ENCODE measurements around the gene STH. TPM values are rescaled to one million over a fixed set of nuclear protein-coding genes. Genes with fewer than 3 reads are reported as not detected.

Gene STH
- total RNA-seq, 1 donor from 2014 or later = not detected

GRCh38 chr17:46023783-46024388 lies 24.8 kb downstream of the STH start:
- H3K36me3 Mint-ChIP-seq = peaks cover 17% of the 10 kb centered on the region
- Histone ChIP-seq H3K4me2 (no peak overlapping the region), H3K9me3 (ENCODE audit: low read depth) (no peaks in the 10 kb centered on the region), H3K4me1 (peaks cover 22% of the 10 kb centered on the region), H3K9ac (no peak overlapping the region), H3F3A (ENCODE audit: low read depth) (peaks cover 4% of the 10 kb centered on the region), H3K79me2 (ENCODE audit: low read depth) (no peaks in the 10 kb centered on the region), H3K27me3 (no peaks in the 10 kb centered on the region), H4K20me1 (ENCODE audit: low read depth) (peaks cover 26% of the 10 kb centered on the region), H3K36me3 (no peaks in the 10 kb centered on the region), H3K27ac (no peak overlapping the region), H3K4me3 (no peak overlapping the region), H2AFZ (replicated peaks) (no peak overlapping the region)
- peak overlapping the region; percentile 92 for H3K27ac Mint-ChIP-seq
- H3K9me3 Mint-ChIP-seq = no peaks in the 10 kb centered on the region
- no peak for DNase-seq (ENCODE audit: low spot score)
- H3K4me3 Mint-ChIP-seq = no peak overlapping the region
- TF ChIP-seq EZH2 (IDR thresholded peaks at IDR 0.05) (no peak), EZH2phosphoT487 (IDR thresholded peaks at IDR 0.05) (no peak), CTCF (IDR thresholded peaks at IDR 0.05) (no peak)
- peaks cover 7% of the 10 kb centered on the region for H3K27me3 Mint-ChIP-seq (ENCODE audit: insufficient read depth, low read depth)
- H3K4me1 Mint-ChIP-seq = peaks cover 24% of the 10 kb centered on the region

- Mint-ChIP-seq H3K9me3 (no peaks in the 10 kb centered on the region), H3K36me3 (peaks cover 19% of the 10 kb centered on the region), H3K4me3 (no peak overlapping the region), H3K27ac (peak overlapping the region; percentile 79), H3K27me3 (ENCODE audit: insufficient read depth, low read depth) (peaks cover 7% of the 10 kb centered on the region), H3K4me1 (peaks cover 28% of the 10 kb centered on the region)
- peaks cover 25% of the 10 kb centered on the region for H3K4me1 ChIP-seq
- peaks cover 33% of the 10 kb centered on the region for H4K20me1 ChIP-seq (ENCODE audit: low read depth)
- no peaks in the 10 kb centered on the region for H3K79me2 ChIP-seq (ENCODE audit: low read depth)
- H3K9me3 ChIP-seq (ENCODE audit: low read depth) = no peaks in the 10 kb centered on the region
- H3K27ac ChIP-seq = no peak overlapping the region
- H2AFZ ChIP-seq (replicated peaks) = no peak overlapping the region
- no peak overlapping the region for H3K4me2 ChIP-seq
- H3K27me3 ChIP-seq = no peaks in the 10 kb centered on the region
- peaks cover 9% of the 10 kb centered on the region for H3F3A ChIP-seq (ENCODE audit: low read depth)
- TF ChIP-seq EZH2 (IDR thresholded peaks at IDR 0.05) (no peak), CTCF (IDR thresholded peaks at IDR 0.05) (no peak), EZH2phosphoT487 (IDR thresholded peaks at IDR 0.05) (no peak)
- no peak overlapping the region for H3K4me3 ChIP-seq
- no peaks in the 10 kb centered on the region for H3K36me3 ChIP-seq
- H3K9ac ChIP-seq = no peak overlapping the region
- DNase-seq (ENCODE audit: low spot score) = no peak
Measured at GRCh38 chr17:46024590-46024989, 25.5 kb downstream of the STH start.

DNA sequence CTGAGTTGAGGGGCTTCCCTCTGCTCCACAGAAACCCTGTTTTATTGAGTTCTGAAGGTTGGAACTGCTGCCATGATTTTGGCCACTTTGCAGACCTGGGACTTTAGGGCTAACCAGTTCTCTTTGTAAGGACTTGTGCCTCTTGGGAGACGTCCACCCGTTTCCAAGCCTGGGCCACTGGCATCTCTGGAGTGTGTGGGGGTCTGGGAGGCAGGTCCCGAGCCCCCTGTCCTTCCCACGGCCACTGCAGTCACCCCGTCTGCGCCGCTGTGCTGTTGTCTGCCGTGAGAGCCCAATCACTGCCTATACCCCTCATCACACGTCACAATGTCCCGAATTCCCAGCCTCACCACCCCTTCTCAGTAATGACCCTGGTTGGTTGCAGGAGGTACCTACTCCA lies 26.0 kb downstream of the STH start:
- H3K4me3 Mint-ChIP-seq = no peak overlapping the region
- peaks cover 28% of the 10 kb centered on the region for H3K4me1 Mint-ChIP-seq
- H3K27me3 ChIP-seq = no peaks in the 10 kb centered on the region
- DNase-seq (ENCODE audit: low spot score) = no peak
- H3K27ac Mint-ChIP-seq = peak overlapping the region; percentile 91
- H4K20me1 ChIP-seq (ENCODE audit: low read depth) = peaks cover 38% of the 10 kb centered on the region
- H3K36me3 Mint-ChIP-seq = peaks cover 19% of the 10 kb centered on the region
- no peak overlapping the region for H3K4me3 ChIP-seq
- H2AFZ ChIP-seq (replicated peaks) = no peak overlapping the region
- no peaks in the 10 kb centered on the region for H3K36me3 ChIP-seq
- peaks cover 25% of the 10 kb centered on the region for H3K4me1 ChIP-seq
- TF ChIP-seq EZH2phosphoT487 (IDR thresholded peaks at IDR 0.05) = no peak
- no peak for TF ChIP-seq EZH2 (IDR thresholded peaks at IDR 0.05)
- TF ChIP-seq CTCF (IDR thresholded peaks at IDR 0.05) = no peak
- H3K79me2 ChIP-seq (ENCODE audit: low read depth) = no peaks in the 10 kb centered on the region
- no peaks in the 10 kb centered on the region for H3K9me3 ChIP-seq (ENCODE audit: low read depth)
- H3K27ac ChIP-seq = no peak overlapping the region
- no peaks in the 10 kb centered on the region for H3K9me3 Mint-ChIP-seq
- peaks cover 7% of the 10 kb centered on the region for H3K27me3 Mint-ChIP-seq (ENCODE audit: insufficient read depth, low read depth)
- no peak overlapping the region for H3K4me2 ChIP-seq
- no peak overlapping the region for H3K9ac ChIP-seq
- peaks cover 14% of the 10 kb centered on the region for H3F3A ChIP-seq (ENCODE audit: low read depth)

Data from neural progenitor cell (in vitro differentiated cells).